Left renal cortex interstitium (tissue), 4 donors: ENCODE data around the gene ZKSCAN4. TPM values are rescaled to one million over a fixed set of nuclear protein-coding genes. Genes with fewer than 3 reads are reported as not detected.

Experiments
- DNase-seq, 4 donors: peaks; one replicate each; pipeline ENCODE4 v3.0.0-alpha.2; 2013; ENCODE audit warnings: low read depth in 4 of 4, low spot score in 2 of 4, missing footprints in 1 of 4
- polyA plus RNA-seq, 4 donors: library from polyadenylated mRNA; unstranded; fragments of 120-200 nt; gene quantifications; one replicate each; pipeline ENCODE4 v1.2.1, GENCODE V29; 2013; ENCODE audit not compliant: insufficient read length in 4 of 4

Gene ZKSCAN4
- polyA plus RNA-seq, 4 donors, result 12.1 to 12.9 (median 12.3) TPM

GRCh38 chr6:28251661-28252008 is 434 bp downstream of the ZKSCAN4 start:
- DNase-seq, result no peak

GRCh38 chr6:28250747-28251146 is 1.3 kb downstream of the ZKSCAN4 start:
- DNase-seq, result no peak

GRCh38 chr6:28248916-28249315 is 3.2 kb downstream of the ZKSCAN4 start:
- no peak for DNase-seq

GRCh38 chr6:28245206-28245941 is 6.7 kb downstream of the ZKSCAN4 start:
- no peak for DNase-seq

- no peak for DNase-seq
Observed at GRCh38 chr6:28243946-28244345, 8.1 kb downstream of the ZKSCAN4 start.

- DNase-seq, result no peak
Observed at GRCh38 chr6:28240471-28240870, 11.6 kb downstream of the ZKSCAN4 start.

- DNase-seq, result no peak
Observed at GRCh38 chr6:28239636-28240035, 12.4 kb downstream of the ZKSCAN4 start.

GRCh38 chr6:28235912-28236452 is 16.1 kb downstream of the ZKSCAN4 start:
- DNase-seq, result no peak

- no peak for DNase-seq
Observed at GRCh38 chr6:28232785-28233184, 19.3 kb downstream of the ZKSCAN4 start.

GRCh38 chr6:28226460-28226859 is 25.6 kb downstream of the ZKSCAN4 start:
- DNase-seq, result no peak

- peak in 2 of 4 donors; percentile 72 to 73 for DNase-seq
Observed at GRCh38 chr6:28225056-28225834, 26.8 kb downstream of the ZKSCAN4 start, which contains the start of gene ZSCAN9. ZSCAN9 (plus strand) TSS chr6:28225275; CDS start chr6:28227085, 1,810 bp downstream.

- no peak for DNase-seq
Observed at GRCh38 chr6:28224131-28225055, 27.7 kb downstream of the ZKSCAN4 start.

- DNase-seq, result no peak
Observed at GRCh38 chr6:28220257-28221133, 31.6 kb downstream of the ZKSCAN4 start.

- peak in 1 of 4 donors; percentile 47 for DNase-seq
Observed at GRCh38 chr6:28218312-28219248, 33.5 kb downstream of the ZKSCAN4 start.

- no peak for DNase-seq
Observed at GRCh38 chr6:28217890-28218289, 34.2 kb downstream of the ZKSCAN4 start.

GRCh38 chr6:28215425-28215824 is 36.6 kb downstream of the ZKSCAN4 start:
- no peak for DNase-seq

GRCh38 chr6:28213213-28213523 is 38.9 kb downstream of the ZKSCAN4 start:
- DNase-seq, result no peak

GRCh38 chr6:28212510-28213212 is 39.4 kb downstream of the ZKSCAN4 start:
- DNase-seq, result no peak
